Panc1 (cell line): ENCODE measurements around the gene ZNF165.

Experiments used
- SIN3A ChIP-seq: IDR thresholded peaks from 2 replicates; pipeline ENCODE4 v1.6.1; 2012; ENCODE audit warnings: low read depth, mild to moderate bottlenecking, low read length, moderate library complexity, borderline replicate concordance; ENCODE audit not compliant: insufficient read depth
- TF ChIP-seq, protein P1 (sequence below): fragments of 450-650 bp; IDR thresholded peaks from 2 replicates; pipeline ENCODE4 v1.5.1; 2017; ENCODE audit warnings: mild to moderate bottlenecking
- TF ChIP-seq, protein P2 (sequence below), 2 experiments: IDR thresholded peaks; 2 replicates each; pipeline ENCODE4 v1.6.1; 2011 to 2012; ENCODE audit warnings: low read depth in 2 of 2, control low read depth in 1 of 2, low read length in 1 of 2, mild to moderate bottlenecking in 1 of 2, moderate library complexity in 1 of 2; ENCODE audit not compliant: insufficient read depth in 1 of 2

DNA sequence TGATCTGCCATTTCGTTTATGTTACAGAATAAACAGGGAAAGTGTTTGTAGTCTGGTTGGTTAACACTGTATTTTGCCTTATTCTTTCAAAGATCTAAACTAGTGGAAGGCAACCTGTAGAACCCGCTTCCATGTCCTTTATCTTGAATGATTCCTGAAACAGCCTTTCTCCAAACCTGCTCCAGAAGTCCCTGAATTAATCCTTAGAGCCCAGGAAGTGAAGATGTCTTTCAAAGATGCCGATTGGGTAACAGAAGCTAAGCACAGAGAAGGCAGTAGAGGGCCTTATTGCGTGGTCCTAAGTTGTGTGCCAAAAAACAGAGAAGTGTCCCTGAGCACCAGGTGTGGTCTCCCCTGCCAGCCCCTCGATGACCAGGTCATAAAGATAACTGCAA lies 24.9 kb downstream of the ZNF165 start:
- TF ChIP-seq, protein P1, sequence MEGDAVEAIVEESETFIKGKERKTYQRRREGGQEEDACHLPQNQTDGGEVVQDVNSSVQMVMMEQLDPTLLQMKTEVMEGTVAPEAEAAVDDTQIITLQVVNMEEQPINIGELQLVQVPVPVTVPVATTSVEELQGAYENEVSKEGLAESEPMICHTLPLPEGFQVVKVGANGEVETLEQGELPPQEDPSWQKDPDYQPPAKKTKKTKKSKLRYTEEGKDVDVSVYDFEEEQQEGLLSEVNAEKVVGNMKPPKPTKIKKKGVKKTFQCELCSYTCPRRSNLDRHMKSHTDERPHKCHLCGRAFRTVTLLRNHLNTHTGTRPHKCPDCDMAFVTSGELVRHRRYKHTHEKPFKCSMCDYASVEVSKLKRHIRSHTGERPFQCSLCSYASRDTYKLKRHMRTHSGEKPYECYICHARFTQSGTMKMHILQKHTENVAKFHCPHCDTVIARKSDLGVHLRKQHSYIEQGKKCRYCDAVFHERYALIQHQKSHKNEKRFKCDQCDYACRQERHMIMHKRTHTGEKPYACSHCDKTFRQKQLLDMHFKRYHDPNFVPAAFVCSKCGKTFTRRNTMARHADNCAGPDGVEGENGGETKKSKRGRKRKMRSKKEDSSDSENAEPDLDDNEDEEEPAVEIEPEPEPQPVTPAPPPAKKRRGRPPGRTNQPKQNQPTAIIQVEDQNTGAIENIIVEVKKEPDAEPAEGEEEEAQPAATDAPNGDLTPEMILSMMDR: no peak
- TF ChIP-seq, protein P2, sequence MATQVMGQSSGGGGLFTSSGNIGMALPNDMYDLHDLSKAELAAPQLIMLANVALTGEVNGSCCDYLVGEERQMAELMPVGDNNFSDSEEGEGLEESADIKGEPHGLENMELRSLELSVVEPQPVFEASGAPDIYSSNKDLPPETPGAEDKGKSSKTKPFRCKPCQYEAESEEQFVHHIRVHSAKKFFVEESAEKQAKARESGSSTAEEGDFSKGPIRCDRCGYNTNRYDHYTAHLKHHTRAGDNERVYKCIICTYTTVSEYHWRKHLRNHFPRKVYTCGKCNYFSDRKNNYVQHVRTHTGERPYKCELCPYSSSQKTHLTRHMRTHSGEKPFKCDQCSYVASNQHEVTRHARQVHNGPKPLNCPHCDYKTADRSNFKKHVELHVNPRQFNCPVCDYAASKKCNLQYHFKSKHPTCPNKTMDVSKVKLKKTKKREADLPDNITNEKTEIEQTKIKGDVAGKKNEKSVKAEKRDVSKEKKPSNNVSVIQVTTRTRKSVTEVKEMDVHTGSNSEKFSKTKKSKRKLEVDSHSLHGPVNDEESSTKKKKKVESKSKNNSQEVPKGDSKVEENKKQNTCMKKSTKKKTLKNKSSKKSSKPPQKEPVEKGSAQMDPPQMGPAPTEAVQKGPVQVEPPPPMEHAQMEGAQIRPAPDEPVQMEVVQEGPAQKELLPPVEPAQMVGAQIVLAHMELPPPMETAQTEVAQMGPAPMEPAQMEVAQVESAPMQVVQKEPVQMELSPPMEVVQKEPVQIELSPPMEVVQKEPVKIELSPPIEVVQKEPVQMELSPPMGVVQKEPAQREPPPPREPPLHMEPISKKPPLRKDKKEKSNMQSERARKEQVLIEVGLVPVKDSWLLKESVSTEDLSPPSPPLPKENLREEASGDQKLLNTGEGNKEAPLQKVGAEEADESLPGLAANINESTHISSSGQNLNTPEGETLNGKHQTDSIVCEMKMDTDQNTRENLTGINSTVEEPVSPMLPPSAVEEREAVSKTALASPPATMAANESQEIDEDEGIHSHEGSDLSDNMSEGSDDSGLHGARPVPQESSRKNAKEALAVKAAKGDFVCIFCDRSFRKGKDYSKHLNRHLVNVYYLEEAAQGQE (IDR thresholded peaks at IDR 0.05; ENCODE audit: insufficient read depth in 1 of 2, low read depth in 2 of 2, low read length in 1 of 2): no peak
- TF ChIP-seq SIN3A: no peak
